Measurements from ENCODE around the gene FAM47E.

Gene FAM47E

GRCh38 chr4:76211769-76212708 is 39.5 kb upstream of the FAM47E start:
- Histone ChIP-seq H3K4me1 (ENCODE audit: control insufficient read depth, insufficient read depth, low read length, poor library complexity, severe bottlenecking) (peaks cover 22% of the 10 kb centered on the region), H3K36me3 (ENCODE audit: control insufficient read depth, insufficient read depth, low read length) (no peaks in the 10 kb centered on the region), H3K9me3 (ENCODE audit: control insufficient read depth, low read length) (no peaks in the 10 kb centered on the region), H3K27ac (ENCODE audit: insufficient read depth, low read length, poor library complexity, severe bottlenecking) (no peak overlapping the region), H3K4me3 (ENCODE audit: insufficient read depth, low read depth, low read length, poor library complexity, severe bottlenecking) (peak overlapping the region; percentile 66), H3K27me3 (replicated peaks; ENCODE audit: control insufficient read depth, insufficient read depth, low read length, poor library complexity, severe bottlenecking) (no peaks in the 10 kb centered on the region)
- no peak for DNase-seq

GRCh38 chr4:76212851-76213414 is 38.6 kb upstream of the FAM47E start:
- Histone ChIP-seq H3K9me3 (ENCODE audit: control insufficient read depth, low read length) (no peaks in the 10 kb centered on the region), H3K4me1 (ENCODE audit: control insufficient read depth, insufficient read depth, low read length, poor library complexity, severe bottlenecking) (peaks cover 22% of the 10 kb centered on the region), H3K4me3 (ENCODE audit: insufficient read depth, low read depth, low read length, poor library complexity, severe bottlenecking) (peak overlapping the region; percentile 66), H3K27me3 (replicated peaks; ENCODE audit: control insufficient read depth, insufficient read depth, low read length, poor library complexity, severe bottlenecking) (no peaks in the 10 kb centered on the region), H3K27ac (ENCODE audit: insufficient read depth, low read length, poor library complexity, severe bottlenecking) (peak overlapping the region; percentile 81), H3K36me3 (ENCODE audit: control insufficient read depth, insufficient read depth, low read length) (no peaks in the 10 kb centered on the region)
- DNase-seq: peak; percentile 43 to 46 (median 45)

GRCh38 chr4:76213415-76214176 is 37.9 kb upstream of the FAM47E start, which contains the start of gene SCARB2:
TSS of gene SCARB2 (minus strand) at chr4:76213824. CDS start at chr4:76213543, 281 bp downstream.
- peak; percentile 70 to 73 (median 70) for DNase-seq
- H3K36me3 ChIP-seq (ENCODE audit: control insufficient read depth, insufficient read depth, low read length): no peaks in the 10 kb centered on the region
- no peaks in the 10 kb centered on the region for H3K9me3 ChIP-seq (ENCODE audit: control insufficient read depth, low read length)
- H3K27ac ChIP-seq (ENCODE audit: insufficient read depth, low read length, poor library complexity, severe bottlenecking): peak within 1 kb of the TSS; percentile 81
- H3K27me3 ChIP-seq (replicated peaks; ENCODE audit: control insufficient read depth, insufficient read depth, low read length, poor library complexity, severe bottlenecking): no peaks in the 10 kb centered on the region
- H3K4me1 ChIP-seq (ENCODE audit: control insufficient read depth, insufficient read depth, low read length, poor library complexity, severe bottlenecking): peaks cover 22% of the 10 kb centered on the region
- peak within 1 kb of the TSS; percentile 66 for H3K4me3 ChIP-seq (ENCODE audit: insufficient read depth, low read depth, low read length, poor library complexity, severe bottlenecking)

GRCh38 chr4:76214177-76214675 is 37.3 kb upstream of the FAM47E start:
- Histone ChIP-seq H3K36me3 (ENCODE audit: control insufficient read depth, insufficient read depth, low read length) (no peaks in the 10 kb centered on the region), H3K4me3 (ENCODE audit: insufficient read depth, low read depth, low read length, poor library complexity, severe bottlenecking) (peak overlapping the region; percentile 66), H3K27me3 (replicated peaks; ENCODE audit: control insufficient read depth, insufficient read depth, low read length, poor library complexity, severe bottlenecking) (no peaks in the 10 kb centered on the region), H3K4me1 (ENCODE audit: control insufficient read depth, insufficient read depth, low read length, poor library complexity, severe bottlenecking) (peaks cover 22% of the 10 kb centered on the region), H3K27ac (ENCODE audit: insufficient read depth, low read length, poor library complexity, severe bottlenecking) (peak overlapping the region; percentile 81), H3K9me3 (ENCODE audit: control insufficient read depth, low read length) (no peaks in the 10 kb centered on the region)
- DNase-seq: no peak

- no peaks in the 10 kb centered on the region for H3K9me3 ChIP-seq (ENCODE audit: control insufficient read depth, low read length)
- H3K36me3 ChIP-seq (ENCODE audit: control insufficient read depth, insufficient read depth, low read length): no peaks in the 10 kb centered on the region
- no peak overlapping the region for H3K4me3 ChIP-seq (ENCODE audit: insufficient read depth, low read depth, low read length, poor library complexity, severe bottlenecking)
- H3K27ac ChIP-seq (ENCODE audit: insufficient read depth, low read length, poor library complexity, severe bottlenecking): no peak overlapping the region
- peaks cover 22% of the 10 kb centered on the region for H3K4me1 ChIP-seq (ENCODE audit: control insufficient read depth, insufficient read depth, low read length, poor library complexity, severe bottlenecking)
- no peaks in the 10 kb centered on the region for H3K27me3 ChIP-seq (replicated peaks; ENCODE audit: control insufficient read depth, insufficient read depth, low read length, poor library complexity, severe bottlenecking)
- no peak for DNase-seq
These were observed 36.4 kb upstream of the FAM47E start for GRCh38 chr4:76215077-76215476.

GRCh38 chr4:76216524-76216923 is 35.0 kb upstream of the FAM47E start:
- Histone ChIP-seq H3K4me1 (ENCODE audit: control insufficient read depth, insufficient read depth, low read length, poor library complexity, severe bottlenecking) (peaks cover 22% of the 10 kb centered on the region), H3K27ac (ENCODE audit: insufficient read depth, low read length, poor library complexity, severe bottlenecking) (no peak overlapping the region), H3K27me3 (replicated peaks; ENCODE audit: control insufficient read depth, insufficient read depth, low read length, poor library complexity, severe bottlenecking) (no peaks in the 10 kb centered on the region), H3K4me3 (ENCODE audit: insufficient read depth, low read depth, low read length, poor library complexity, severe bottlenecking) (no peak overlapping the region), H3K9me3 (ENCODE audit: control insufficient read depth, low read length) (no peaks in the 10 kb centered on the region), H3K36me3 (ENCODE audit: control insufficient read depth, insufficient read depth, low read length) (no peaks in the 10 kb centered on the region)
- no peak for DNase-seq

- H3K36me3 ChIP-seq (ENCODE audit: control insufficient read depth, insufficient read depth, low read length): no peaks in the 10 kb centered on the region
- peaks cover 21% of the 10 kb centered on the region for H3K4me1 ChIP-seq (ENCODE audit: control insufficient read depth, insufficient read depth, low read length, poor library complexity, severe bottlenecking)
- no peak overlapping the region for H3K27ac ChIP-seq (ENCODE audit: insufficient read depth, low read length, poor library complexity, severe bottlenecking)
- H3K9me3 ChIP-seq (ENCODE audit: control insufficient read depth, low read length): no peaks in the 10 kb centered on the region
- no peak for DNase-seq
- no peak overlapping the region for H3K4me3 ChIP-seq (ENCODE audit: insufficient read depth, low read depth, low read length, poor library complexity, severe bottlenecking)
- H3K27me3 ChIP-seq (replicated peaks; ENCODE audit: control insufficient read depth, insufficient read depth, low read length, poor library complexity, severe bottlenecking): no peaks in the 10 kb centered on the region
These were observed 34.3 kb upstream of the FAM47E start for GRCh38 chr4:76216975-76217814.

- Histone ChIP-seq H3K27ac (ENCODE audit: insufficient read depth, low read length, poor library complexity, severe bottlenecking) (no peak overlapping the region), H3K4me1 (ENCODE audit: control insufficient read depth, insufficient read depth, low read length, poor library complexity, severe bottlenecking) (peaks cover 8% of the 10 kb centered on the region), H3K4me3 (ENCODE audit: insufficient read depth, low read depth, low read length, poor library complexity, severe bottlenecking) (no peak overlapping the region), H3K9me3 (ENCODE audit: control insufficient read depth, low read length) (no peaks in the 10 kb centered on the region), H3K27me3 (replicated peaks; ENCODE audit: control insufficient read depth, insufficient read depth, low read length, poor library complexity, severe bottlenecking) (no peaks in the 10 kb centered on the region), H3K36me3 (ENCODE audit: control insufficient read depth, insufficient read depth, low read length) (no peaks in the 10 kb centered on the region)
- no peak for DNase-seq
These were observed 32.0 kb upstream of the FAM47E start for GRCh38 chr4:76219299-76220055.

- H3K36me3 ChIP-seq (ENCODE audit: control insufficient read depth, insufficient read depth, low read length): no peaks in the 10 kb centered on the region
- H3K27ac ChIP-seq (ENCODE audit: insufficient read depth, low read length, poor library complexity, severe bottlenecking): no peak overlapping the region
- no peak overlapping the region for H3K4me3 ChIP-seq (ENCODE audit: insufficient read depth, low read depth, low read length, poor library complexity, severe bottlenecking)
These were observed 27.4 kb upstream of the FAM47E start for GRCh38 chr4:76224171-76224570.

More at GRCh38 chr4:76224171-76224570, 27.4 kb upstream of the FAM47E start:
- DNase-seq: no peak
- no peaks in the 10 kb centered on the region for H3K4me1 ChIP-seq (ENCODE audit: control insufficient read depth, insufficient read depth, low read length, poor library complexity, severe bottlenecking)
- no peaks in the 10 kb centered on the region for H3K9me3 ChIP-seq (ENCODE audit: control insufficient read depth, low read length)
- no peaks in the 10 kb centered on the region for H3K27me3 ChIP-seq (replicated peaks; ENCODE audit: control insufficient read depth, insufficient read depth, low read length, poor library complexity, severe bottlenecking)

All from effector memory CD4-positive, alpha-beta T cell (primary cell).